ENCODE measurements around the gene CCSER1. TPM values are rescaled to one million over a fixed set of nuclear protein-coding genes. Genes with fewer than 3 reads are reported as not detected.

CCSER1 gene
- total and polyA plus RNA-seq, 2 experiments from 2014 or later, result 5.2 to 23.4 TPM

- Histone ChIP-seq H4K20me1 (ENCODE audit: insufficient read depth, poor library complexity, severe bottlenecking) (no peaks in the 10 kb centered on the region), H2AFZ (no peak overlapping the region), H3K79me2 (no peaks in the 10 kb centered on the region), H3K4me2 (no peak overlapping the region), H3K36me3 (replicated peaks; ENCODE audit: insufficient read depth, low read depth) (no peaks in the 10 kb centered on the region), H3K27ac (no peak overlapping the region), H3K9me2 (replicated peaks; ENCODE audit: insufficient read depth) (no peaks in the 10 kb centered on the region), H3K27me3 (no peaks in the 10 kb centered on the region), H3K4me1 (ENCODE audit: insufficient read depth) (peaks cover 5% of the 10 kb centered on the region), H3K4me3 (no peak overlapping the region), H3K9me3 (ENCODE audit: low read depth) (no peaks in the 10 kb centered on the region)
- TF ChIP-seq EZH2phosphoT487 (IDR thresholded peaks at IDR 0.05; ENCODE audit: low read depth, severe bottlenecking, unreplicated experiment), result no peak
- TF ChIP-seq EZH2 (IDR thresholded peaks at IDR 0.05; ENCODE audit: borderline replicate concordance), result no peak
- no peak for TF ChIP-seq CTCF (IDR thresholded peaks at IDR 0.05; ENCODE audit: poor library complexity)
- no peak for DNase-seq (ENCODE audit: low spot score)
- WGBS (ENCODE audit: low lambda C conversion rate, missing lambda C conversion rate), result 95% methylated on average over 2 of the region's 2 CpGs
Observed at GRCh38 chr4:90792696-90793095, 665.5 kb downstream of the CCSER1 start.

- Histone ChIP-seq H3K27ac (no peak overlapping the region), H3K4me2 (no peak overlapping the region), H3K36me3 (replicated peaks; ENCODE audit: insufficient read depth, low read depth) (no peaks in the 10 kb centered on the region), H4K20me1 (ENCODE audit: insufficient read depth, poor library complexity, severe bottlenecking) (no peaks in the 10 kb centered on the region), H3K79me2 (no peaks in the 10 kb centered on the region), H3K4me3 (no peak overlapping the region), H2AFZ (no peak overlapping the region), H3K9me3 (ENCODE audit: low read depth) (no peaks in the 10 kb centered on the region), H3K4me1 (ENCODE audit: insufficient read depth) (no peaks in the 10 kb centered on the region), H3K27me3 (no peaks in the 10 kb centered on the region), H3K9me2 (replicated peaks; ENCODE audit: insufficient read depth) (no peaks in the 10 kb centered on the region)
- TF ChIP-seq CTCF (IDR thresholded peaks at IDR 0.05; ENCODE audit: poor library complexity) (no peak), EZH2 (IDR thresholded peaks at IDR 0.05; ENCODE audit: borderline replicate concordance) (no peak), EZH2phosphoT487 (IDR thresholded peaks at IDR 0.05; ENCODE audit: low read depth, severe bottlenecking, unreplicated experiment) (no peak)
- WGBS (ENCODE audit: low lambda C conversion rate, missing lambda C conversion rate), result 94% methylated on average over 6 of the region's 6 CpGs
- no peak for DNase-seq (ENCODE audit: low spot score)
Observed at GRCh38 chr4:90798948-90799347, 671.8 kb downstream of the CCSER1 start.

- no peaks in the 10 kb centered on the region for H3K9me2 ChIP-seq (replicated peaks; ENCODE audit: insufficient read depth)
- no peak for TF ChIP-seq EZH2phosphoT487 (IDR thresholded peaks at IDR 0.05; ENCODE audit: low read depth, severe bottlenecking, unreplicated experiment)
- TF ChIP-seq CTCF (IDR thresholded peaks at IDR 0.05; ENCODE audit: poor library complexity), result no peak
- no peak for TF ChIP-seq EZH2 (IDR thresholded peaks at IDR 0.05; ENCODE audit: borderline replicate concordance)
- no peaks in the 10 kb centered on the region for H3K79me2 ChIP-seq
- no peak overlapping the region for H3K27ac ChIP-seq
- H3K4me3 ChIP-seq, result no peak overlapping the region
- DNase-seq (ENCODE audit: low spot score), result no peak
- no peaks in the 10 kb centered on the region for H4K20me1 ChIP-seq (ENCODE audit: insufficient read depth, poor library complexity, severe bottlenecking)
- WGBS (ENCODE audit: low lambda C conversion rate, missing lambda C conversion rate), result 97% methylated on average over 4 of the region's 4 CpGs
- H2AFZ ChIP-seq, result no peak overlapping the region
- no peaks in the 10 kb centered on the region for H3K27me3 ChIP-seq
- H3K9me3 ChIP-seq (ENCODE audit: low read depth), result no peaks in the 10 kb centered on the region
- no peaks in the 10 kb centered on the region for H3K4me1 ChIP-seq (ENCODE audit: insufficient read depth)
- no peak overlapping the region for H3K4me2 ChIP-seq
- H3K36me3 ChIP-seq (replicated peaks; ENCODE audit: insufficient read depth, low read depth), result no peaks in the 10 kb centered on the region
Observed at GRCh38 chr4:90799895-90800294, 672.7 kb downstream of the CCSER1 start.

- Histone ChIP-seq H4K20me1 (ENCODE audit: insufficient read depth, poor library complexity, severe bottlenecking) (no peaks in the 10 kb centered on the region), H3K4me3 (no peak overlapping the region), H2AFZ (no peak overlapping the region), H3K4me2 (no peak overlapping the region), H3K9me3 (ENCODE audit: low read depth) (no peaks in the 10 kb centered on the region), H3K9me2 (replicated peaks; ENCODE audit: insufficient read depth) (no peaks in the 10 kb centered on the region), H3K4me1 (ENCODE audit: insufficient read depth) (no peaks in the 10 kb centered on the region), H3K27me3 (no peaks in the 10 kb centered on the region), H3K79me2 (no peaks in the 10 kb centered on the region), H3K27ac (no peak overlapping the region), H3K36me3 (replicated peaks; ENCODE audit: insufficient read depth, low read depth) (no peaks in the 10 kb centered on the region)
- 31% methylated on average over 4 of the region's 4 CpGs for WGBS (ENCODE audit: low lambda C conversion rate, missing lambda C conversion rate)
- TF ChIP-seq CTCF (IDR thresholded peaks at IDR 0.05; ENCODE audit: poor library complexity), result no peak
- DNase-seq (ENCODE audit: low spot score), result no peak
Observed at GRCh38 chr4:90815569-90815968, 688.4 kb downstream of the CCSER1 start.

All from hepatocyte (in vitro differentiated cells).